Skeletal muscle tissue (tissue), 4 donors: Measurements from ENCODE around the gene NKTR. TPM values are rescaled to one million over a fixed set of nuclear protein-coding genes. Genes with fewer than 3 reads are reported as not detected.
A peak's percentile ranks its signal among the peaks of the same experiment; 100 is the strongest.
"Not testable (repeated sequence)": the region's sequence is repeated elsewhere in the genome, so short reads cannot be mapped to it uniquely, and the experiment has no call there.

Source experiments
- H3K27ac ChIP-seq: one replicate; pipeline ENCODE4 v1.7.0; 2013; ENCODE audit warnings: mild to moderate bottlenecking, low read depth, low read length, inconsistent platforms
- H3K27me3 ChIP-seq, 3 donors: one replicate each; pipeline ENCODE4 v1.7.0; 2013; ENCODE audit warnings: low read length in 3 of 3; ENCODE audit not compliant: control insufficient read depth in 3 of 3, insufficient read depth in 3 of 3
- H3K36me3 ChIP-seq, 3 donors: one replicate each; pipeline ENCODE4 v1.7.0; 2013; ENCODE audit warnings: low read length in 3 of 3; ENCODE audit not compliant: control insufficient read depth in 3 of 3, insufficient read depth in 3 of 3
- H3K4me1 ChIP-seq, 3 donors: one replicate each; pipeline ENCODE4 v1.7.0; 2013; ENCODE audit warnings: low read length in 3 of 3, mild to moderate bottlenecking in 3 of 3; ENCODE audit not compliant: control insufficient read depth in 3 of 3, insufficient read depth in 3 of 3
- H3K4me3 ChIP-seq, 3 donors: one replicate each; pipeline ENCODE4 v1.7.0; 2013; ENCODE audit warnings: low read length in 3 of 3
- H3K9ac ChIP-seq, 3 donors: one replicate each; pipeline ENCODE4 v1.7.0; 2013; ENCODE audit warnings: low read length in 3 of 3, mild to moderate bottlenecking in 3 of 3, moderate library complexity in 2 of 3, low read depth in 1 of 3
- H3K9me3 ChIP-seq, 3 donors: one replicate each; pipeline ENCODE4 v1.7.0; 2013; ENCODE audit warnings: low read length in 3 of 3; ENCODE audit not compliant: control insufficient read depth in 3 of 3
- total RNA-seq: library from RNA; depleted of rRNA; stranded (reverse); fragments of >200 nt; gene quantifications from one replicate; pipeline ENCODE4 v1.2.3, GENCODE V29; 2014
- donor health status: Osteomylitis.

Gene NKTR
- total RNA-seq, 1 donor from 2014 or later, result 119 TPM

DNA sequence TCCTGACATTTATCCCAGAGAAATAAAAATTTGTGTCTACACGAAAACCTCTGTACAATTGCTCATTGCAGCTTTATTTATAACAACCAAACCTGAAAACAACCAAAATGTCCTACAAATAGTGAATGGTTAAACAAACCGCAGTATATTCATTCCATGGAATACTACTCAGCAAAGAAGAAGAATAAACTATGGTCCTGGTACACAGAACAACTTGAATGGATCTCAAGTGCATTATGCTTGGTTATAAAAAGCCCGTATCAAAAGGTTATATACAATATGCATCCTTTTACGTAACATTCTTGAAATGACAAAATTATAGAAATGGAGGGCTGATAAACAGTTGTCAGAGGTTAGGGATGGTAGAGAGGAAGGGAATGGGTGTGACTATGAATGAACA is 22.4 kb upstream of the NKTR start:
- Histone ChIP-seq H3K9ac (no peak overlapping the region), H3K9me3 (no peaks in the 10 kb centered on the region), H3K4me1 (peaks cover 8 to 18% (median 18%) of the 10 kb centered on the region in 3 donors), H3K4me3 (no peak overlapping the region), H3K36me3 (peaks cover 0 to 9% (median 0%) of the 10 kb centered on the region in 3 donors), H3K27me3 (no peaks in the 10 kb centered on the region), H3K27ac (no peak overlapping the region)

DNA sequence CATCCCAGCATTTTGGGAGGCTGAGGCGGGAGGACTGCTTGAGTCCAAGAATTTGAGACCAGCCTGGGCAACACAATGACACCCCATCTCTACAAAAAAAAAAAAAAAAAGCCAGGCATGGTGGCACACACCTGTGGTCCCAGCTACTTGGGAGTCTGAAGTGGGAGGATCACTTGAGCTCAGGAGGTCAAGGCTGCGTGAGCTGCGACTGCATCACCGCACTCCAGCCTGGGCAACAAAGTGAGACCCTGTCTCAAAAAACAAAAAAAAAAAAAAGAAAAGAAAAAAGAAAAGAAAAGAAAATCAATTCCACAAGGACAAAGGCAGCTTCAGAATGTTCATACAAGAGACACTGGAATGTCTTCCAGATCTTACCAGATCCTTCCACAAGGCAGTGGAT is 21.1 kb upstream of the NKTR start:
- not testable (repeated sequence) for H3K27ac ChIP-seq, H3K9ac ChIP-seq, H3K9me3 ChIP-seq, H3K4me3 ChIP-seq, H3K36me3 ChIP-seq, H3K27me3 ChIP-seq
- peaks cover 8 to 18% (median 18%) of the 10 kb centered on the region in 3 donors for H3K4me1 ChIP-seq

DNA sequence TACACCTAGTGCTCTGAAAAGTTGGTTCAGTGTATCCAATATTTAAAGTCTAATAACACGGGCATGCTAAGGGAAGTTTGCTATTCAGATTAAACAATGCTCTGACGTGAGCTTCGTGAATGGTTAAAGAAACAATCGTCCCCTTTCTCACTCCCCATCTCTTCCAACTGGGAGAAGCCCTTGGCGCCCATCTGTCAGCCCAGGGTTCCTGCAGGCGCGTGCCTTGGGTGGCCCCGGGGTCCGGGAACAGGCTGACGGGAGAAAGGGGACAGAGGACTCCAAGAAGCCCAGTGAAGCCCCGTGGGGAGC is 19.1 kb upstream of the NKTR start:
- H3K27ac ChIP-seq, result peak overlapping the region; percentile 95

DNA sequence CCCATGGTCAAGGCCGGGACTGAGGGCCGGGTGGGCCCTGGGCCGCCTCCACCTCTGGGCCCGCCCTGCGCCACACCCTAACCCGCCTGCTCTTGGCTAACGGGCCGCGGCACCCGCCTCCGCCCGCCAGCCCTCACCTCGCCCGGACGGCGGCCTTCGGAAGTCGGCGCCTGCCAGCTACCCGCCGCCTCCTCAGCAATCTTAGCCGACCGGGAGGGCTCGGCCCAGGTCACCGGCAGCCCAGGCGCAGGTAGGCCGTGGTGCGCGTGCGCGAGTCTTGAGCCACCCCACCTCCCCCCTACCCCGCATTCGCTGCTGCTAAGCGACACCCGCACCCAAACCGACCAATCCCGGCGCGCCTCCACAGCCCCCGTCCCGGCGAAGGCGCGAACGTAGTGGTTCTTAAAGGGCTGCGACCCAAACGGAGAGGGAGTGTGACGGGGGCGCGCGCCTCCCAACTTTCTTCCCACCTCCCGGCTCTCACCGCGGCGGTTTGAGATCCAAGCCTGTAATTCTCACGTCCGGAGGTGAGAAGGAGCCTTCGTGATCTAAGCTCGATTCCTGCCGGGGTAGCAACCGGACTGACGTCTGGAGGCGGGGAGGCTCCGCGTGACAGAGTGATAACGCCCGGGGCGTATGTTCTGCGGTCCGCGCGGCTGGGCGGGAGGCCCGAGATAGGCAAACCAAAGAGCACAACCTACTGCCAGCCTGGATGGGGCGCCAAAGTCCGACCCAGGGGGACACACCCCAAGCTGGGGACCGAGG is 18.6 kb upstream of the NKTR start, which contains the start of gene SEC22C:
SEC22C (minus strand) TSS at position 259 of the 765 bp plus-strand sequence. CDS start 12,921 bp downstream, outside the sequence.
- Histone ChIP-seq H3K9ac (peak within 1 kb of the TSS; percentile 87 to 92 (median 88)), H3K4me1 (peaks cover 8 to 18% (median 18%) of the 10 kb centered on the region in 3 donors), H3K27ac (peak within 1 kb of the TSS; percentile 95), H3K4me3 (peak within 1 kb of the TSS; percentile 87 to 89 (median 89)), H3K9me3 (no peaks in the 10 kb centered on the region), H3K36me3 (no peaks in the 10 kb centered on the region), H3K27me3 (no peaks in the 10 kb centered on the region)

More for the DNA sequence above, 19.1 kb upstream of the NKTR start:
- Histone ChIP-seq H3K4me3 (peak overlapping the region; percentile 87 to 89 (median 89)), H3K27me3 (no peaks in the 10 kb centered on the region), H3K4me1 (peaks cover 8 to 18% (median 18%) of the 10 kb centered on the region in 3 donors), H3K36me3 (no peaks in the 10 kb centered on the region), H3K9me3 (no peaks in the 10 kb centered on the region), H3K9ac (peak overlapping the region; percentile 87 to 92 (median 88))

DNA sequence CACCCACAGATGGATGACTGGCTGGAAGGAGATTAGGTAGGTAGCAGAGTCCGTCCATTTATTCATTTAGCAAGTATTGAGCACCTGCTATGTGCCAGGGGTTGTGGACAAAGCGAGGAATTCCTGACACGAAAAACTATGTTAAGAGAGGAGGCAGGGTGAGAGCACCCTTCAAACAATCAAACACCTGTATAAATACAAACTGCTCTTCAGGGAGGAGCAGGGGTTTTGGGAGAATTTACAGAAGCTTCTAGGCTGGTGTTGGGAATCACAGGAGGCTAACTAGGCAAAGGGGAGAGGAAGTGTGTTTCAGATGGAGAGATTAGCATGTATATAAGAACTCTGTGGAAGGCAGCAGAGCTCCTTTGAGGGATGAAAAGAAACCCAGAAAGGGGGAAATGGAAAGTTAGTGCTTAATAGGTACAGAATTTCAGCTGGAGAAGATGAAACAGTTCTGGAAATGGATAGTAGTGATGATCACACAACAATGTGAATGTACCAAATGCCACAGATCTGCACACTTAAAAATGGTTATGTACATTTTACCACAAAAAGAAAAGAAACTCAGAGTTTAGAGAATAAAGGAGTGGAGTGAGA is 17.9 kb upstream of the NKTR start:
- H3K36me3 ChIP-seq, result no peaks in the 10 kb centered on the region
- H3K4me3 ChIP-seq, result peak overlapping the region; percentile 87 to 89 (median 89)
- H3K9ac ChIP-seq, result peak overlapping the region; percentile 77 to 92 (median 88)
- H3K9me3 ChIP-seq, result no peaks in the 10 kb centered on the region
- peaks cover 8 to 18% (median 18%) of the 10 kb centered on the region in 3 donors for H3K4me1 ChIP-seq
- H3K27ac ChIP-seq, result peak overlapping the region; percentile 95
- H3K27me3 ChIP-seq, result no peaks in the 10 kb centered on the region

DNA sequence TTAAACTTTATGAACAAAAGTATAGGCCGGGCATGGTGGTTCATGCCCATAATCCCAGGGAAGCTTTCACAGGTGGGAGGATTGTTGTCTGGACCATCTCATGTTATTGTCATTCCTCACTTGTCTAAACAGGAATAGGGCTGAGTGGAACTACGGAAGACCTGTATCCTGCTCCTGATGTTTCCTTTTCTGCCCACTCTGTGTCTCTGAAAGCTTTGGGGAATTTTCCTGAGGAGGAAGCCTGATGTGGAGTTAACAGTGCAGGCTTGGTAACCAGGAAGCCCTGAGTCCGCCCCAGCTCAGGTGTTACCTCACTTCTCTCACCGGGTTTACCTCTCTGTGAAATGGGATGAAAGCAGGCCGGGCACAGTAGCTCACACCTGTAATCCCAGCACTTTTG is 11.9 kb upstream of the NKTR start:
- no peak overlapping the region for H3K9ac ChIP-seq
- H3K27ac ChIP-seq, result no peak overlapping the region
- H3K36me3 ChIP-seq, result peaks cover 0 to 2% (median 0%) of the 10 kb centered on the region in 3 donors
- no peaks in the 10 kb centered on the region for H3K9me3 ChIP-seq
- H3K4me3 ChIP-seq, result no peak overlapping the region
- no peaks in the 10 kb centered on the region for H3K27me3 ChIP-seq
- peaks cover 11 to 15% (median 14%) of the 10 kb centered on the region in 3 donors for H3K4me1 ChIP-seq

DNA sequence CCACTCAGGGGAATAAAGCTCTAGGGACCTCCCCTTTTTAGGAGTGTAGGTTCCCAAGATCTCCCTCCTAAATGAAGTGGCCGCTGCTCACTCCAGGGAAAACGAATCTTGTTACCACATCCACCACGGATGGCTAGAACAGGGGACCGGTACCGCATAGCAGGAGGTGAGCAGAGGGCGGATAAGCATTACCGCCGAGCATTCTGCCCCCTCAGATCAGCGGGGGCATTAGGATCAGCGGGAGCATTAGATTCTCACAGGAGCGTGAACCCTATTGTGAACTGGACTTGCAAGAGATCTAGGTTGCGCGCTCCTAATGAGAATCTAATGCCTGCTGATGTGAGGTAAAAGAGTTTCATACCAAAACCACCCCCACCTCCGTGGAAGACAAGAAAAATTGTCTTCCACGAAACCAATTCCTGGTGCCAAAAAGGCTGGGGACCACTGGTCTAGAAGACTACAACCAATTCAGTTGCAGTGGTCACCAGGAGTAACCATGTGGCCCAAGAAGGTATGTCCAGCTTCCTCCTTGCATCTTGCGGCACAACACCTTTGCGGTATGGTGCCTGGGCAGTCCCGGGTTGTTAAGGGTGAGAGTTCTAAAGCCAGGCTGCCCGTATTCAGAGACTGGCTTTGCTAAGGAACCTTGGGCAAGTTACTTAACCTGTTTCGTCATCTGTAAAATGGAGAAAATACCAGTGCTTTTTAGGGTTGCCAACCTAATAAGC is 10.9 kb upstream of the NKTR start:
- H3K4me3 ChIP-seq, result peak overlapping the region; percentile 82 to 86 (median 83)
- H3K27me3 ChIP-seq, result no peaks in the 10 kb centered on the region
- no peaks in the 10 kb centered on the region for H3K9me3 ChIP-seq
- H3K4me1 ChIP-seq, result peaks cover 11 to 15% (median 14%) of the 10 kb centered on the region in 3 donors
- H3K36me3 ChIP-seq, result peaks cover 0 to 4% (median 3%) of the 10 kb centered on the region in 3 donors
- H3K9ac ChIP-seq, result peak overlapping the region in 2 of 3 donors; percentile 52 to 78
- H3K27ac ChIP-seq, result peak overlapping the region; percentile 47

DNA sequence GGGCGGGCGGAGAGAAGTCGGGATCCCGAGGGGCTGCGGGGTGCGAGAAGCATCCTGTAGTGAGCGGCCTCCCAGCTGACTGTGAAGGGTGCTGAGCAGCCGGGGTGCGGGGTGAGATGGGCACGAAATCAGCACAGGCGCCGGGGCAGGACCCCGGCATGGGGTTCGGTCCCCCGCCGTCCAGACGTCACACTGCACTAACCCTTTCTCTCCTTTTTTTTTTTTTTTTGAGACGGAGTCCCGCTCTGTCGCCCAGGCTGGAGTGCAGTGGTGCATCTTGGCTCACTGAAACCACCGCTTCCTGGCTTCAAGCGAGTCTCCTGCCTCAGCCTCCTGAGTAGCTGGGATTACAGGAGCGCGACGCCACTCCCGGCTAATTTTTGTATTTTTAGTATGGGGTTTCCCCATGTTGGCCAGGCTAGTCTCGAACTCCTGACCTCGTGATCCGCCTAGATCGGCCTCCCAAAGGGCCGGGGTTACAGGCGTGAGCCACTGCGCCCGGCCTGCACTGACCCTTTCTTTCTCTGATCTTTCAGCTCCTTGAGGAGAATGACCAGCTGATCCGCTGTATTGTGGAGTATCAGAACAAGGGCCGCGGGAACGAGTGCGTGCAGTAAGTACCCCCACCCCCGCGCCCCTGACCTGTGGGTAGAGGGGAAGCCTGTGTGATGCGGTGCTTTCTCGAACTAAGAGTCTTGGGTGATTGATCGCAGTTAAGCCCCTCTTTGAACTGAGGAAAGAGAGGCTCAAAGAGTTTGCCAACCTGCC is 9.3 kb upstream of the NKTR start:
- Histone ChIP-seq H3K36me3 (peaks cover 0 to 9% (median 7%) of the 10 kb centered on the region in 3 donors), H3K4me1 (peaks cover 11 to 15% (median 14%) of the 10 kb centered on the region in 3 donors), H3K9ac (peak overlapping the region; percentile 68 to 75 (median 70)), H3K27me3 (no peaks in the 10 kb centered on the region), H3K9me3 (no peaks in the 10 kb centered on the region), H3K4me3 (peak overlapping the region; percentile 82 to 86 (median 83)), H3K27ac (peak overlapping the region; percentile 60)

DNA sequence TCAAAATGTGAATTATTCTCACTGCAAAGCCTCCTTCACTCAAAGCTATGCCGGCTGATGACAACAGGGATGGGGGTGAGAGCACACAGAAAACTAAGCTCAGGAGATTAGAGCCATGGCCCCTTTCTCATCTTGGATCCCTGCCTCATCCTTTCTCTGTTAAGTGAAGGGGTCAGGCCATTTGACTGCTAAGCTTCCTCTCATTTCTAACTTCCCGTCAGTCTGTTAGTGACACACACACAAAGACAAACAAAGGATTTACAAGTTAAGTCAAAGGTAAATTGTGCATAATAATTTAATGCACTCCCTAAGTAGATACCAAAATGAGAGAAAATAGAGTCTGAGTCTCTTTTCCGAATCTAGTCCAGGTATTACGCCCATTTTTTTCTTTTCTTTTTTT is 8.7 kb upstream of the NKTR start:
- peak overlapping the region in 2 of 3 donors; percentile 82 to 86 for H3K4me3 ChIP-seq
- no peaks in the 10 kb centered on the region for H3K27me3 ChIP-seq
- H3K9me3 ChIP-seq, result no peaks in the 10 kb centered on the region
- H3K9ac ChIP-seq, result peak overlapping the region; percentile 68 to 75 (median 70)
- peaks cover 0 to 9% (median 7%) of the 10 kb centered on the region in 3 donors for H3K36me3 ChIP-seq
- no peak overlapping the region for H3K27ac ChIP-seq
- peaks cover 11 to 15% (median 14%) of the 10 kb centered on the region in 3 donors for H3K4me1 ChIP-seq
